Ectodermal cell (in vitro differentiated cells): Measurements from ENCODE around the gene TYW5.
A peak's percentile ranks its signal among the peaks of the same experiment; 100 is the strongest.

Experiments used
- H3K27ac ChIP-seq: 2 replicates; pipeline ENCODE4 v1.7.0; 2013; ENCODE audit warnings: mild to moderate bottlenecking, low read depth, low read length; ENCODE audit not compliant: insufficient read depth, poor library complexity, severe bottlenecking
- H3K27me3 ChIP-seq: 2 replicates; pipeline ENCODE4 v1.7.0; 2013; ENCODE audit warnings: mild to moderate bottlenecking, low read length; ENCODE audit not compliant: insufficient read depth, control insufficient read depth, poor library complexity, severe bottlenecking
- H3K36me3 ChIP-seq: one replicate; pipeline ENCODE4 v1.7.0; 2013; ENCODE audit warnings: low read length; ENCODE audit not compliant: control insufficient read depth, insufficient read depth
- H3K4me1 ChIP-seq: one replicate; pipeline ENCODE4 v1.7.0; 2013; ENCODE audit warnings: low read length; ENCODE audit not compliant: control insufficient read depth, insufficient read depth
- H3K4me3 ChIP-seq: 2 replicates; pipeline ENCODE4 v1.7.0; 2013; ENCODE audit warnings: low read depth, low read length, control low read depth; ENCODE audit not compliant: insufficient read depth
- H3K9me3 ChIP-seq: 2 replicates; pipeline ENCODE4 v1.7.0; 2013; ENCODE audit warnings: mild to moderate bottlenecking, low read length, moderate library complexity; ENCODE audit not compliant: control insufficient read depth
- WGBS, 2 experiments: methylation state at CpG; one replicate each; pipeline ENCODE4 v1.1.7; 2013; ENCODE audit warnings: missing lambda C conversion rate in 2 of 2; 5-methylcytosine and 5-hydroxymethylcytosine counted together

Gene TYW5

GRCh38 chr2:199907008-199907714 lies 48.1 kb downstream of the TYW5 start:
- Histone ChIP-seq H3K9me3 (no peaks in the 10 kb centered on the region), H3K4me3 (no peak overlapping the region), H3K27me3 (no peaks in the 10 kb centered on the region), H3K27ac (no peak overlapping the region), H3K36me3 (no peaks in the 10 kb centered on the region), H3K4me1 (peaks cover 5% of the 10 kb centered on the region)
- no CpG with 5 or more reads among the region's 2 CpGs for WGBS, 2 experiments

GRCh38 chr2:199903111-199903510 lies 52.2 kb downstream of the TYW5 start:
- Histone ChIP-seq H3K27ac (no peak overlapping the region), H3K4me1 (no peaks in the 10 kb centered on the region), H3K4me3 (no peak overlapping the region), H3K36me3 (no peaks in the 10 kb centered on the region), H3K9me3 (no peaks in the 10 kb centered on the region), H3K27me3 (no peaks in the 10 kb centered on the region)
- WGBS, 2 experiments, result 100% methylated on average over 1 of the region's 1 CpG

- H3K27me3 ChIP-seq, result no peaks in the 10 kb centered on the region
- no peaks in the 10 kb centered on the region for H3K9me3 ChIP-seq
- H3K27ac ChIP-seq, result no peak overlapping the region
- H3K36me3 ChIP-seq, result no peaks in the 10 kb centered on the region
- WGBS, 2 experiments, result 96 to 98% methylated on average over 4 of the region's 4 CpGs
- no peak overlapping the region for H3K4me3 ChIP-seq
- no peaks in the 10 kb centered on the region for H3K4me1 ChIP-seq
These were observed 52.7 kb downstream of the TYW5 start for GRCh38 chr2:199902486-199903110.

- H3K4me1 ChIP-seq, result no peaks in the 10 kb centered on the region
- WGBS, 2 experiments, result 92 to 96% methylated on average over 2 to 4 of the region's 4 CpGs
- H3K9me3 ChIP-seq, result no peaks in the 10 kb centered on the region
- no peak overlapping the region for H3K4me3 ChIP-seq
- no peaks in the 10 kb centered on the region for H3K36me3 ChIP-seq
- no peaks in the 10 kb centered on the region for H3K27me3 ChIP-seq
- H3K27ac ChIP-seq, result no peak overlapping the region
These were observed 53.3 kb downstream of the TYW5 start for GRCh38 chr2:199901942-199902341.

- Histone ChIP-seq H3K4me3 (no peak overlapping the region), H3K9me3 (no peaks in the 10 kb centered on the region), H3K4me1 (no peaks in the 10 kb centered on the region), H3K27me3 (no peaks in the 10 kb centered on the region), H3K36me3 (no peaks in the 10 kb centered on the region), H3K27ac (no peak overlapping the region)
- WGBS, 2 experiments, result 91 to 95% methylated on average over 2 of the region's 2 CpGs
These were observed 58.7 kb downstream of the TYW5 start for GRCh38 chr2:199896617-199897016.

- H3K27ac ChIP-seq, result no peak overlapping the region
- H3K4me1 ChIP-seq, result no peaks in the 10 kb centered on the region
- no peaks in the 10 kb centered on the region for H3K9me3 ChIP-seq
- no peaks in the 10 kb centered on the region for H3K36me3 ChIP-seq
- 86 to 93% methylated on average over 3 of the region's 3 CpGs for WGBS, 2 experiments
- no peak overlapping the region for H3K4me3 ChIP-seq
- no peaks in the 10 kb centered on the region for H3K27me3 ChIP-seq
These were observed 59.9 kb downstream of the TYW5 start for GRCh38 chr2:199895406-199895805.

- H3K27me3 ChIP-seq, result no peaks in the 10 kb centered on the region
- H3K27ac ChIP-seq, result no peak overlapping the region
- WGBS, 2 experiments, result 90 to 92% methylated on average over 6 of the region's 6 CpGs
- H3K4me1 ChIP-seq, result no peaks in the 10 kb centered on the region
- no peak overlapping the region for H3K4me3 ChIP-seq
- no peaks in the 10 kb centered on the region for H3K36me3 ChIP-seq
- no peaks in the 10 kb centered on the region for H3K9me3 ChIP-seq
These were observed 71.6 kb downstream of the TYW5 start for GRCh38 chr2:199883474-199884212.

GRCh38 chr2:199882667-199883066 lies 72.6 kb downstream of the TYW5 start:
- H3K27me3 ChIP-seq, result no peaks in the 10 kb centered on the region
- no peaks in the 10 kb centered on the region for H3K36me3 ChIP-seq
- peak overlapping the region; percentile 27 for H3K27ac ChIP-seq
- no peak overlapping the region for H3K4me3 ChIP-seq
- no peaks in the 10 kb centered on the region for H3K9me3 ChIP-seq
- H3K4me1 ChIP-seq, result no peaks in the 10 kb centered on the region
